PC-9 (cell line): ENCODE measurements around the gene FGD5.

ENCODE experiments used
- EZH2 ChIP-seq: fragments of 200-600 bp; sonication (generic); IDR thresholded peaks from 2 replicates; pipeline ENCODE4 v1.8.0; 2017; ENCODE audit warnings: antibody characterized with exemption, low read depth
- TF ChIP-seq, protein P1 (sequence below): fragments of 200-600 bp; sonication (generic); conservative IDR thresholded peaks from 2 replicates; pipeline ENCODE4 v1.6.1; 2017; ENCODE audit warnings: mixed run types, antibody characterized with exemption, mild to moderate bottlenecking, moderate library complexity

DNA sequence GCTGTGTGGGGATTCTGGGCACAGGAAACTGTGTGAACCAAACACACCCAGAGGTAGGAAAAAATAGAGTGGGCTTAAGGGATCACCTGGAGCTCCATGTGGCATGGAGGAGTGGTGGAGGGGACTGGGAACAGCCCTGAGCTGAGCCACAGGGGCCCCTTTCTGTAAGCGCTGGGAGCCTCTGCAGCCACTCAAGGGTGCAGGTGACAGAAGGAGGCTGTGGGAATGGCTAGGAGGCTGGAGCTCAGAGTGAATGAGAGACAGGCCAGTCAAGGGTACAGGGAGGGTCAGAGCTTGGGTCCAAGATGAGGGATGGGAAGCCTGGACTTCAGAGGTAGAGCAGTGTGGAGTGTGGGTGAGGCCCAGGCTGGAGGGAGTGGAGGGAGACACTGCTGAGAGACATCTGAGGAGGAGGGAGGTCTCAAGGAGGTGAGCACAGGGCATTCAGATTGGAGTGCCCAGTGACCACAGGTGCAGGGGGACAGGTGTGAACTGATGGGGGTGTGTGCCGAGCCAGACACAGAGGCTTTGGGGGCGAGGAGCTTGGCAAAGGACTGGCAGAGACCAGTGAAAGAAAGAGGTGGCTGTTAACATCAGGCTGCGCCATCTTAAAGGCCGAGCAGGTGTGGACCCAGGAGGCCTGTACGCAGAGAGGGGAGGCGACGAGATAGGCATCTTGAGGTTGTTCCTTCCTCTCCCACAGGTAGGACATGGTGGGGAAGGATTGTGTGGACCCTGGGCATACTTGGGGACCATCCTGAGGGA, 56.8 kb downstream of the FGD5 start:
- TF ChIP-seq, protein P1, sequence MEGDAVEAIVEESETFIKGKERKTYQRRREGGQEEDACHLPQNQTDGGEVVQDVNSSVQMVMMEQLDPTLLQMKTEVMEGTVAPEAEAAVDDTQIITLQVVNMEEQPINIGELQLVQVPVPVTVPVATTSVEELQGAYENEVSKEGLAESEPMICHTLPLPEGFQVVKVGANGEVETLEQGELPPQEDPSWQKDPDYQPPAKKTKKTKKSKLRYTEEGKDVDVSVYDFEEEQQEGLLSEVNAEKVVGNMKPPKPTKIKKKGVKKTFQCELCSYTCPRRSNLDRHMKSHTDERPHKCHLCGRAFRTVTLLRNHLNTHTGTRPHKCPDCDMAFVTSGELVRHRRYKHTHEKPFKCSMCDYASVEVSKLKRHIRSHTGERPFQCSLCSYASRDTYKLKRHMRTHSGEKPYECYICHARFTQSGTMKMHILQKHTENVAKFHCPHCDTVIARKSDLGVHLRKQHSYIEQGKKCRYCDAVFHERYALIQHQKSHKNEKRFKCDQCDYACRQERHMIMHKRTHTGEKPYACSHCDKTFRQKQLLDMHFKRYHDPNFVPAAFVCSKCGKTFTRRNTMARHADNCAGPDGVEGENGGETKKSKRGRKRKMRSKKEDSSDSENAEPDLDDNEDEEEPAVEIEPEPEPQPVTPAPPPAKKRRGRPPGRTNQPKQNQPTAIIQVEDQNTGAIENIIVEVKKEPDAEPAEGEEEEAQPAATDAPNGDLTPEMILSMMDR, result no peak
- TF ChIP-seq EZH2, result no peak
